K562 (cell line): ENCODE data around the gene CTXND1. TPM values are rescaled to one million over a fixed set of nuclear protein-coding genes. Genes with fewer than 3 reads are reported as not detected.
A peak's percentile ranks its signal among the peaks of the same experiment; 100 is the strongest.

Source experiments
- ATAC-seq: fragments of 200-7000 bp; cut with Tn5 transposase; 3 replicates; pipeline ENCODE4 v1.9.1; 2020; ENCODE audit warnings: moderate library complexity
- BruUV-seq: library from RNA; stranded (reverse); fragments of 400-500 nt; replicated peaks from 2 replicates; lab custom pipeline; 2021; lab: Mats Ljungman, UMichigan
- CTCF ChIA-PET: fragments of 300-600 bp; formaldehyde crosslinking; extraction: SDS; loops from one replicate; lab custom pipeline; 2021; ENCODE audit warnings: low intra/inter-chr PET ratio; lab: Yijun Ruan, JAX
- POLR2A ChIA-PET: fragments of 300-600, 350-650 bp; sonication (Branson Sonifier 250); formaldehyde crosslinking; extraction: SDS; loops from one replicate; lab custom pipeline; 2021; ENCODE audit warnings: antibody characterized with exemption, inconsistent platforms; lab: Yijun Ruan, JAX
- DNase-seq, 4 experiments: peaks; one replicate each; pipeline versions ENCODE4 v3.0.0 to v3.0.0-alpha.2; 2011 to 2018; ENCODE audit warnings: low spot score in 3 of 4, mixed read lengths in 3 of 4; ENCODE audit errors: extremely low read depth in 1 of 4
- FAIRE-seq: peaks from 2 replicates; lab custom pipeline; 2011; peaks lifted over from hg19 to GRCh38; lab: Jason Lieb, UNC
- H2AFZ ChIP-seq: 2 replicates; pipeline ENCODE4 v1.6.0; 2011; ENCODE audit warnings: low read depth, low read length, control low read depth, inconsistent platforms
- H3K27ac ChIP-seq: fragments of 200-600 bp; 3 replicates; pipeline ENCODE4 v1.8.0; 2011; ENCODE audit warnings: low read depth, mild to moderate bottlenecking, control low read depth, inconsistent platforms, low read length, moderate library complexity, mixed read lengths; ENCODE audit errors: extremely low read depth
- H3K27me3 ChIP-seq, 2 experiments: fragments of 300-600 bp in 1 of 2; 2 replicates in 1 of 2; 3 replicates in 1 of 2; pipeline versions ENCODE4 v1.6.0 to v1.8.0; 2011; ENCODE audit warnings: inconsistent platforms in 2 of 2, low read length in 2 of 2, mild to moderate bottlenecking in 1 of 2, mixed read lengths in 1 of 2, moderate library complexity in 1 of 2; ENCODE audit not compliant: control insufficient read depth in 2 of 2, insufficient read depth in 2 of 2
- H3K36me3 ChIP-seq: fragments of 300-600 bp; 3 replicates; pipeline ENCODE4 v1.8.0; 2011; ENCODE audit warnings: mild to moderate bottlenecking, low read length, inconsistent platforms; ENCODE audit not compliant: control insufficient read depth, insufficient read depth
- H3K4me1 ChIP-seq, 2 experiments: fragments of 200-600 bp in 1 of 2; replicated peaks in 1 of 2; 2 replicates in 1 of 2; 3 replicates in 1 of 2; pipeline versions ENCODE4 v1.5.1 to v1.8.0; 2011; ENCODE audit warnings: inconsistent platforms in 2 of 2, low read length in 2 of 2, mild to moderate bottlenecking in 1 of 2, mixed read lengths in 1 of 2, moderate library complexity in 1 of 2; ENCODE audit not compliant: control insufficient read depth in 2 of 2, insufficient read depth in 2 of 2
- H3K4me2 ChIP-seq: 2 replicates; pipeline ENCODE4 v1.6.1; 2011; ENCODE audit warnings: low read length, control low read depth, inconsistent platforms, mixed read lengths; ENCODE audit not compliant: insufficient read depth
- H3K4me3 ChIP-seq: fragments of 200-600 bp; sonication (generic), shearing (Covaris generic); 2 replicates; pipeline ENCODE4 v1.5.1; 2016; ENCODE audit warnings: control low read depth, inconsistent platforms
- H3K79me2 ChIP-seq: fragments of 200-600 bp; 3 replicates; pipeline ENCODE4 v1.8.0; 2011; ENCODE audit warnings: low read length, inconsistent platforms; ENCODE audit not compliant: control insufficient read depth, insufficient read depth
- H3K9ac ChIP-seq, 2 experiments: 2 replicates each; pipeline versions ENCODE4 v1.6.0 to v1.6.1; 2011; ENCODE audit warnings: low read depth in 2 of 2, low read length in 2 of 2, control low read depth in 1 of 2, inconsistent platforms in 1 of 2, mild to moderate bottlenecking in 1 of 2, mixed read lengths in 1 of 2; ENCODE audit not compliant: insufficient read depth in 1 of 2
- H3K9me1 ChIP-seq: one replicate; pipeline ENCODE4 v1.6.0; 2011; ENCODE audit warnings: inconsistent platforms, mild to moderate bottlenecking, low read length, moderate library complexity; ENCODE audit not compliant: control insufficient read depth, insufficient read depth
- H3K9me3 ChIP-seq: replicated peaks from 2 replicates; pipeline ENCODE4 v1.5.1; 2011; ENCODE audit warnings: low read depth, low read length, inconsistent platforms; ENCODE audit not compliant: control insufficient read depth, insufficient read depth
- H4K20me1 ChIP-seq: replicated peaks from 2 replicates; pipeline ENCODE4 v1.6.1; 2011; ENCODE audit warnings: low read length, inconsistent platforms, mixed read lengths; ENCODE audit not compliant: control insufficient read depth, insufficient read depth
- EGR1 ChIP-seq: fragments of 450-650 bp; conservative IDR thresholded peaks from 2 replicates; pipeline ENCODE4 v1.6.1; 2017; ENCODE audit warnings: mild to moderate bottlenecking
- HBP1 ChIP-seq: fragments of 450-650 bp; formaldehyde crosslinking; IDR thresholded peaks from 2 replicates; pipeline ENCODE4 v1.4.0; 2022; ENCODE audit warnings: missing genetic modification characterization
- HNRNPL ChIP-seq: fragments of 200-400 bp; formaldehyde crosslinking; IDR thresholded peaks from 2 replicates; pipeline ENCODE4 v1.6.1; 2017; ENCODE audit warnings: low read depth, mild to moderate bottlenecking, low read length
- LEF1 ChIP-seq: fragments of 450-650 bp; IDR thresholded peaks from 2 replicates; pipeline ENCODE4 v1.6.1; 2016; ENCODE audit warnings: mild to moderate bottlenecking
- NFE2L1 ChIP-seq: fragments of 450-650 bp; IDR thresholded peaks from 2 replicates; pipeline ENCODE4 v1.6.1; 2016; ENCODE audit warnings: missing genetic modification characterization, low read depth, mild to moderate bottlenecking, missing compliant biosample characterization, moderate library complexity, borderline replicate concordance
- NR2F6 ChIP-seq: fragments of 450-650 bp; formaldehyde crosslinking; IDR thresholded peaks from 2 replicates; pipeline ENCODE4 v1.4.0; 2020; ENCODE audit warnings: mild to moderate bottlenecking
- TAF15 ChIP-seq: fragments of 200-400 bp; formaldehyde crosslinking; IDR thresholded peaks from 2 replicates; pipeline ENCODE4 v1.6.1; 2017; ENCODE audit warnings: mild to moderate bottlenecking, low read depth, low read length, moderate library complexity
- TFAP4 ChIP-seq: sonication (generic); formaldehyde crosslinking; IDR thresholded peaks from 2 replicates; pipeline ENCODE4 v1.8.0; 2022; ENCODE audit warnings: missing genetic modification reagents, mild to moderate bottlenecking, moderate library complexity, borderline replicate concordance
- THAP7 ChIP-seq: fragments of 250-450 bp; sonication (Bioruptor Pico); IDR thresholded peaks from 2 replicates; pipeline ENCODE4 v1.5.0; 2021
- ZBTB43 ChIP-seq: sonication (generic); formaldehyde crosslinking; IDR thresholded peaks from 2 replicates; pipeline ENCODE4 v1.8.0; 2023; ENCODE audit warnings: mild to moderate bottlenecking, missing genetic modification reagents
- ZNF696 ChIP-seq: fragments of 250-450 bp; sonication (Bioruptor Pico); conservative IDR thresholded peaks from 2 replicates; pipeline ENCODE4 v1.4.0; 2020; ENCODE audit warnings: mild to moderate bottlenecking, moderate library complexity
- WGBS: fragments of 100-300 bp; shearing (Covaris generic); methylation state at CpG from one replicate; pipeline ENCODE4 v1.1.6; 2016; ENCODE audit warnings: low coverage, mixed read lengths; ENCODE audit not compliant: insufficient coverage; ENCODE audit errors: missing lambda C conversion rate; 5-methylcytosine and 5-hydroxymethylcytosine counted together
- in situ Hi-C: fragments of 300-500 bp; cut with MboI; formaldehyde crosslinking; loops from 4 replicates; pipeline ENCODE4 v1.15.0; 2018; ENCODE audit warnings: inconsistent platforms, mixed read lengths
- intact Hi-C: fragments of 100-400 bp; cut with micrococcal nuclease; formaldehyde crosslinking; loops from 2 replicates; pipeline ENCODE4 v1.14.2; 2022
- polyA plus RNA-seq, 8 experiments: library from polyadenylated mRNA; depleted of rRNA in 4 of 8; stranded (reverse) in 5 of 8; unstranded in 3 of 8; fragments of >200 nt; fragmentation: Nextera tagmentation in 2 of 8; fragmentation: Illumina TruSeq in 1 of 8; extraction: Ambion mirVana in 2 of 8; extraction: Trizol in 1 of 8; gene quantifications; 2 replicates each; pipeline versions ENCODE4 v1.2.1 to v1.2.3, GENCODE V29; 2011 to 2014; ENCODE audit warnings: inconsistent platforms in 1 of 8, missing spikeins in 1 of 8
- total RNA-seq, 7 experiments: library from RNA; depleted of rRNA in 6 of 7; stranded (reverse); fragments of >200 nt in 6 of 7; fragmentation: Illumina TruSeq in 2 of 7; extraction: Trizol in 2 of 7; gene quantifications; 2 replicates each; pipeline versions ENCODE4 v1.2.1 to v1.2.3, GENCODE V29; 2011 to 2021; ENCODE audit warnings: low replicate concordance in 1 of 7

The CTXND1 gene
- total and polyA plus RNA-seq, 9 of the 15 experiments (the other 6 are each of a cell fraction or from before 2014, with no cell fraction given): 0.04 TPM; not detected in 7

- Histone ChIP-seq H3K79me2 (no peaks in the 10 kb centered on the region), H3K9ac (no peak overlapping the region), H3K27ac (no peak overlapping the region), H3K9me1 (no peaks in the 10 kb centered on the region), H2AFZ (no peak overlapping the region), H4K20me1 (no peaks in the 10 kb centered on the region), H3K36me3 (peaks cover 95% of the 10 kb centered on the region; the same call in 2 of the 3 replicates), H3K4me1 (peaks cover 0 to 3% of the 10 kb centered on the region in 2 experiments; a peak in 1 of 5 replicates), H3K9me3 (no peaks in the 10 kb centered on the region), H3K4me2 (no peak overlapping the region), H3K27me3 (no peaks in the 10 kb centered on the region), H3K4me3 (no peak overlapping the region)
- intact Hi-C loops: loop anchor here (10.0 kb wide), 2 partner anchors 412 to 792 kb away; no protein-coding TSS in a partner anchor
- ATAC-seq (no peak), FAIRE-seq (no peak), DNase-seq (no peak)
- TF ChIP-seq NR2F6 (CRISPR knock-in tag) (no peak), EGR1 (0 out of 2 replicates have a peak, but pooled peaks have one; percentile 12)
- TSS peak; percentile 31 for BruUV-seq
- 90% methylated on average over 2 of the region's 2 CpGs for WGBS
- ChIA-PET POLR2A (interaction anchor here (1.0 kb wide), 1 partner anchor 20 kb away, joined by 3 read pairs; no protein-coding TSS in a partner anchor), CTCF (no interaction called here)
- in situ Hi-C loops: no loop called here
Measured at GRCh38 chr15:80177156-80177555, 74.9 kb downstream of the CTXND1 start.

- Histone ChIP-seq H3K9ac (0 out of 4 replicates have a peak overlapping the region, but pooled peaks of 1 of the 2 experiments have one; percentile 16), H3K9me1 (no peaks in the 10 kb centered on the region), H3K79me2 (no peaks in the 10 kb centered on the region), H3K27me3 (no peaks in the 10 kb centered on the region), H3K4me3 (no peak overlapping the region), H2AFZ (no peak overlapping the region), H3K36me3 (peaks cover 94% of the 10 kb centered on the region; the same call in 2 of the 3 replicates), H3K4me1 (peaks cover 0 to 3% of the 10 kb centered on the region in 2 experiments; a peak in 1 of 5 replicates), H3K9me3 (no peaks in the 10 kb centered on the region), H3K4me2 (no peak overlapping the region), H4K20me1 (no peaks in the 10 kb centered on the region), H3K27ac (no peak overlapping the region)
- 75% methylated on average over 6 of the region's 6 CpGs for WGBS
- intact Hi-C loops (loop anchor here (10.0 kb wide), 2 partner anchors 412 to 792 kb away; no protein-coding TSS in a partner anchor), in situ Hi-C loops (no loop called here)
- no TSS peak for BruUV-seq
- ChIA-PET POLR2A (interaction anchor here (0.6 to 1.0 kb wide), 2 partner anchors 20 to 1147 kb away, joined by 3 read pairs; no protein-coding TSS in a partner anchor), CTCF (no interaction called here)
- DNase-seq (no peak), ATAC-seq (no peak), FAIRE-seq (no peak)
- TF ChIP-seq ZBTB43 (no peak), LEF1 (no peak), TAF15 (no peak), HBP1 (CRISPR knock-in tag) (no peak), ZNF696 (CRISPR knock-in tag) (no peak), TFAP4 (CRISPR knock-in tag) (no peak), HNRNPL (no peak), NFE2L1 (tag) (no peak), THAP7 (CRISPR knock-in tag) (no peak)
Measured at GRCh38 chr15:80176443-80176842, 75.6 kb downstream of the CTXND1 start.
